Left renal pelvis (tissue), 4 donors: ENCODE data around the gene KBTBD3. TPM values are rescaled to one million over a fixed set of nuclear protein-coding genes. Genes with fewer than 3 reads are reported as not detected.
"Not testable (repeated sequence)": the region's sequence is repeated elsewhere in the genome, so short reads cannot be mapped to it uniquely, and the experiment has no call there.

Experiments
- DNase-seq, 4 donors: peaks; one replicate each; pipeline ENCODE4 v3.0.0-alpha.2; 2013; ENCODE audit warnings: low read depth in 4 of 4, low spot score in 3 of 4
- polyA plus RNA-seq, 4 donors: library from polyadenylated mRNA; unstranded; fragments of 120-200 nt; gene quantifications; one replicate each; pipeline ENCODE4 v1.2.1, GENCODE V29; 2013; ENCODE audit not compliant: insufficient read length in 4 of 4

Gene KBTBD3
- polyA plus RNA-seq, 4 donors = 5.5 to 13.2 (median 10.8) TPM

DNA sequence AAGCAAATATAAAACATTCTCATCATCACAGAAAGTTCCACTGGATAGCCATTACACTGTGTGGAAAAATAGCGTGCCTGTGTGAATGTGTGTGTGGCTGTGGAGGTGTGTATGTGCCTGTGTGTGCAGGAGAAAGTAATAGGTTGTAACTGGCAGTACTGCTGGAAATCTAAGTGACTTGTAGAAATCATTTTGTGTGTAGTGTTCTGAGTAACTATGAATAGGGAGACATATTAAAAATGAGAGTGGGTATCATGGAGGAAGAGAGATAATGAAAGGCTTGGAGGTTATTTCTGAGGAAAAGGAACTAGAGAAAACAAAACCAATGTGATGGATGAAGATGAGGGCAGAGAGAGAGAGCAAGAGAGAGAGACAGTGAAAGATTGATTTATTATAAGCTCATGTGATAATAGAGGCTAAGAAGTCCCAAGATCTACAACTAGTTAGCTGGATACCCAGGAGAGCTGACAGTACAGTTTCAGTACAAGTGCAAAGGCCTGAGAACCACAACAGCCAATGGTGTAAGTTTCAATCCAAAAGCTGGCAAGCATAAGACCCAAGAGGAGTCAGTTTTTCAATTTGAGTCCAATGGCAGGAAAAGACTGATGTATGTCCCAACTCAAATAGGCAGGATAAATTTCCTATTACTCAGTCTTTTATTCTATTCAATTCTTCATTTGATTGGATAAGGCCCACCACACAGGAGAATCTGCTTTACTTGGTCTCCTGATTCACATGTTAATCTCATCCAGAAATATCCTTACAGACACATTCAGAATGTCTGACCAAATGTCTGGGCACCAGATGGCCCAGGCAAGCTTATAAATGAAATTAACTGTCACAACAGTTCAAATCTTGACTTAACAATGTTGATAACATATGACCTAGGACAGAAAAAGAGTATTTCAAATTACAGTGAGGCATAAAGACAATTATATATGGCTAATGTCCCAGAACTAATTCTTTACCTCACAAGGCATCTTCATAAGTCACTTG, 14.9 kb downstream of the KBTBD3 start:
- DNase-seq = no peak

DNA sequence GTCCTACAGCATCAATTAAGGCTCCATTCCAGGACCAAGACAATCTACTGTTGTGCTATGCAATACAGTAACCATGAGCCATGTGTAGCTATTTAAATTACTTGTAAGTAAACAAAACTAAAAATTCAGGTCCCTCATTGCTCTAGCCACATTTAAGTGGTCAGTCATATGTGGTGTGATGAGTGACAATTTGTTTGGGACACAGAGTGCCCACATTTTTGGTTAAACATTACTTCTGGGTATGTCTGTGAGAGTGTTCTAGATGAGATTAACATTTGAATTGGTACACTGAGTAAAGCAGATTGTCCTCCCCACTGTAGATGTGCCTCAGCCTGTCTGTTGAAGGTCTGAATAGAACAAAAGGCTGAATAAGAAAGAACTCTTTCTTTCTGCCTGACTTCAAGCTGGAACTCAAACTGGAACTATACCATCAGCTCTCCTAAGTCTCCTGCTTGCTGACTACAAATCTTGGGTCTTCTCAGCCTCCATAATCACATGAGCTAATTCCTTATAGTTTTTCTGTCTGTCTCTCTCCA, 15.8 kb downstream of the KBTBD3 start:
- DNase-seq = no peak

GRCh38 chr11:106059617-106060016, 17.5 kb downstream of the KBTBD3 start:
- no peak for DNase-seq

GRCh38 chr11:106058377-106058776, 18.8 kb downstream of the KBTBD3 start:
- DNase-seq = not testable (repeated sequence)

DNA sequence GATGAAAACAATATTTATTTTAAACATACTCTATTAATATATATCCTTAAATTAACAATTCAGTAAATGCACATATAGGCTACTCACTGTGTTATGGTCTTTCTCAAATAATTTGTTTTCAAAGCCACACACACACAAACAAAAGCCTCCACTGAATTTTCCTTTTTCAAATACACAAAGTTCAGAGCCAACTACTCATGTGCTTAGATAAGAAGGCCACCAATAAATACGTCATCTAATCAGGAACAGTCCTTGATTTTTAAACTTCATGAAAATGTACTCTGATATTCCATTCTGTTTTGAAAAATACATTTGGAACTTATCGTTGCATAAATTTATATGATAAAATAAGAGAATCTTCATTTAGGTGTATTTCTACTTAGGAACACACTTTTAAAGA, 26.0 kb downstream of the KBTBD3 start:
- no peak for DNase-seq

DNA sequence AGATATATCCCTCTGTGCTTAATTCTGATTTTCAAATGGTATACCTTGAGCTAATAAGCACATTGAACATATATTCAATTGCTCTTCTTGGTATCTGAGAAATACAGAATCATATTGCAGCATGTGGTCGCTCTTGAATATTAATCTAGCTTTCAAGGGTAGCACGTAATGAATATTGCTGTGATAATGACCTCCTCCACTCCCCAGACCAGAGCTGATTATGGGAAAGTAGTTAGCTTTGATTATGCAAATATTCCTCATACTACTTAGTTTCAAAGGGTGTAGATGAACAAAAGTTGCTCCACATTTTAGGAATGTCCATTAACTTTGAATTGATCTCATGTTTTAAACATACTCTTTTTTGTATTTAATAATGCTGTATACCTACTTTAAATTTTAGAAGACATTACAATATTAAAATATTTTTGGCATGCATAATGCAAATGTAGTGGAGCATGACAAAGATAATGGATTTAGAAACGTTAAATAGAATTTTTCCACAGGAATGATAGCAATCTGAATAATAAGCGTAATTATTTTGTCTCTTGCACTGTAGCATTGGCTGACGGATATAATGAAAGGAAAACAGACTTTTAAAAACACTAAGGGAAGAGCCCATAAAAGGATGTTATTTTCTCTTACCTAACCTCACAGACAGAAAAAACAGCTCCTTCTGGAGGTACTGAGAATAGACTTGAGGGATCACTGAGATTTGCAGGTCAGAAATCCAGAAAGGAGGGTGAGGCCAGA, 27.2 kb downstream of the KBTBD3 start:
- no peak for DNase-seq

GRCh38 chr11:106047631-106048030, 29.5 kb downstream of the KBTBD3 start:
- DNase-seq = no peak

DNA sequence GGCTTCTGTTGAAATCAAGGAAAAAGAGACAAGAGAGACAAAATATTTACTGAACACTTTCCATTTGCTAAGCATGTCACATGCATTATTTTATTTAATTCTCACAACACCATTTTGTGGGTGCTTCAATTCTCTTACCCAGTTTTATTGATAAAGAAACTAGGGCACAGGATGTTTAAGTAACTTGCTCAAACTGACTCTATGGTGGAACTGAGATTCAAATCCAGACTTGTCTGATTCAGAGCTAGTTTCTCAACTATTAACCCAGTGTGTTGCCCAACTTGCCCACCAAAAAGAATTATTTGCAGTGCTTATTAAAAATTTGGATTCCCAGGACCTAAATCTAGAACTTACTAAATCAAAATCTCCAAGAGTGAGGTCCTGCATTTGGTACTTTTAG, 33.6 kb downstream of the KBTBD3 start:
- no peak for DNase-seq

- DNase-seq = no peak
Observed at GRCh38 chr11:106032861-106033260, 44.3 kb downstream of the KBTBD3 start.

DNA sequence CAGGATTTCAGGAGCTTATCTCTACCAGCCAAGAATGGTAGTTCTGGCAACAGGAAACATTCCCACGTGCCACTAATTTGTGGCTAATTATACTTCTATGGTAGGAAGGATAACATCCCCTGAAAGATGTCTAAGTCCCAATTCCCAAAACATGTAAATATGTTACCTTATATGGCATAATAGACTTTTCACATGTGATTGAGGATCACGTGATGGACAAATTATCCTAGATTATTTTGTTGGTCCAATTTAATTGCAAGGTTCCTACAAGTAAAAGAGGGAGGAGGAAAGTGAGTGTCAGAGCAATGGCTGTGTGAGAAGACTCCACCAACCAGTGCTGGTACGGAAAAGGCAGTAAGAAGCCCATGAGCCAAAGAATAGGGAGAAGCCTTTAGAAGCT, 45.2 kb downstream of the KBTBD3 start:
- no peak for DNase-seq

DNA sequence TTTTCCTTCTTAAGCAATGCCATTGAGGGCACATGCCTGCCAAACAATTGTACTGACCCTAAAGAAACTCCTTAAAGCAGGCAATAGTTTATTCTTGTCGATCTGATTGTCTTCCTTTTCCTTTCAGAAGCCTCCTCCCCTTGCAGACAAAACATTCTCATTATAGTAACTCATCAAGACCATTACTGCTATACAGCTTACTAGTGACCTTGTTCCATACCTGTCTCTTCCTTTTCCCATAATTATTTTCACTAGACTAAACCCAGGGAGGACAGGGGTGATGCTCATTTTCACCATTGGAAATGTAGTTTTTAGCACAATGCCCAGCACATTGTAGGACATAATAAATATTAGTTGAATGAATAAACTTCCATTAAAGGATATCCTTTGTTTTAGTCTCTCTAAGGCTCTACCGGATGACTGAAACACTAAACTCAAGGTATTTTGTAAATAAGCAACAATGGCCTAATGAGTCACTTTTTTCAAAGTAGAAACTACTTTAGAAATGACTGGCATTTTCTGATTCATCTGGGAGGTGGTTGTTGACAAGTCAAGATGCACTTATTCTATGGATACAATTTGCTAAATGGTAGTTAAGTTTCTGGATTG, 45.8 kb downstream of the KBTBD3 start:
- no peak for DNase-seq

- DNase-seq = no peak
Observed at GRCh38 chr11:106030609-106031008, 46.5 kb downstream of the KBTBD3 start.

GRCh38 chr11:106022795-106023275, 54.3 kb downstream of the KBTBD3 start:
- no peak for DNase-seq

- DNase-seq = peak; percentile 97 to 98 (median 98)
Observed at GRCh38 chr11:106021967-106022794, 55.0 kb downstream of the KBTBD3 start, which contains the start of gene MSANTD4. TSS of gene MSANTD4 (minus strand) at chr11:106022240. CDS start at chr11:106010917, 11,323 bp downstream.

DNA sequence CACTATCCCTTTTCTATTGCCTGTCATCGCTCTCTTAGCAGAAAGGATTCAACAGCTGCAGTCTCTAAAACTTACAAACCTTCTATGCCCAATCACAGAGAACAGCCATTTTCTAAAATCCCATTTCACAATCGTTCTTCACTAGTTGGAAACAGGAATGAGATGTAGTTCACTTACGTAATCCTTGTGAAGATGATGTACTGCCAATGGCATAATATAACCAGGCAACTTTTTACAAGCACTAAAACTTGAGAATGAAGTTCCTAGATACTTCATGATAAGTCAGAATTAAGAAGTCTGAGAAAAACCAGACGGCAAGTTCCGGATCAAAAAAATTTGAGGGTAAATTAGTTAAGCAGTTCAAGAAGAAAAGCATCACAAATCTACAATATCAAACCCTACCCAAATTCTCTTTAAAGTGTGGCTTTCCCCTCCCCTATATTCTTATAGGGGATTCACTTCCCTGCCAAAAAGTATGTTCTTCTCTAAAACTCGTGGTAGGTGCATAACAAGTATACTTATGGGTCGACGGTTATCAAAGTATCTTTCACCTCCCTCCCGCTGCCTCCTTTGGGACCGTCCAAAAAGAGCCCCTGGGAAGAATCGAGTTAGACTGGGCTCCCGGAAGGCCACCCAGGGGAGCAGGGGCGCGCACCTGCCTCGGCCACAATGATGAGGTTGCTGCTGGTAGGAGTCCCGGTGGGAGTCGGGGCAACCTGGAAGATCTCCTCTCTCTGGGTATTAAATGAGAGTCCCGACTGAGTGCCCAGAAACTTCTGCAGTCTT, 55.8 kb downstream of the KBTBD3 start:
- DNase-seq = no peak

DNA sequence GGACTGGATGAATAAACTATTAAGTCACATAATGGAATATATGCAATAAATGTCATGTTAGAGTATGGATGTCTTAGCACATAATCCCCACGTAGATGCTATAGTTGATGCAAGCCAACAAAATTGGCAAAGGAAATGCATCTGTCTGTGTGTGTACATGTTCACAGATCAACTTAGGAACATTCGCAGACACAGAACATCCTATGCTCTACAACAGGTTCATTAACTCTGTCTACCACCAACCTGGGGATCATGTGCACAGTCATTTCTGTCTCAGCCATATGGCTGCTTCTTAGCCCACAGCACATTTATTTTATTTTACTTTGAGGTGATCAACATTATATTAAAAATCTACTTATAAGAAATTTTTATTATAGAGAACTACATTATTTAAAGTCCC, 60.1 kb downstream of the KBTBD3 start:
- no peak for DNase-seq

- no peak for DNase-seq
Observed at GRCh38 chr11:106015066-106015465, 62.1 kb downstream of the KBTBD3 start.

DNA sequence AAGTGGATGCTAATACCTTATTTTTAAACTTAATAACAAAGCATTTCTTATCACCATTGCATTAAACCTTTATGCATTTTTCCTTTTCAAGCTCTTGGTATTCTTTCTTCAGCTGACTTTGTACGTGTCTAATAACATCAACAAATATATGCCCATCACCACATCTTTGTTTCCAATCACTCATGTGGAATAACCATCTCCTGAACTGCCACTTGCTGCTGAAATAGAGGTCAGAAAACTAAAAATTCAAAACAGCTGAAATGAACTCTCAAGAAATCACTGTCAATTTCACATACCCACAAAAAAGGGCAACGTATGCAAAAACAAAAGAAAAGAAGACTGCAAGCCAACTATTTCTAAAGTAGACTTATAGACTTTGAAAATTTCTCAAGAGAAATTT, 62.5 kb downstream of the KBTBD3 start:
- no peak for DNase-seq

GRCh38 chr11:106014035-106014434, 63.1 kb downstream of the KBTBD3 start:
- no peak for DNase-seq
